Common myeloid progenitor, CD34-positive (primary cell): Measurements from ENCODE around the gene AGAP1.

Experiments used
- CTCF ChIA-PET: fragments of 350-600 bp; sonication (Branson Sonifier 250); formaldehyde crosslinking; loops from one replicate; lab custom pipeline; 2021; ENCODE audit warnings: antibody characterized with exemption; lab: Charles Lee
- POLR2A ChIA-PET: fragments of 350-600 bp; sonication (Branson Sonifier 250); formaldehyde crosslinking; loops from one replicate; lab custom pipeline; 2021; ENCODE audit warnings: antibody characterized with exemption; lab: Charles Lee
- DNase-seq, 3 donors: peaks; one replicate each; pipeline versions ENCODE4 v3.0.0 to v3.0.0-alpha.2; 2013
- H3K27ac ChIP-seq, 2 experiments: 1 replicate in 1 of 2; 2 replicates in 1 of 2; pipeline ENCODE4 v1.7.0; 2013; ENCODE audit warnings: inconsistent platforms in 2 of 2, low read length in 2 of 2, mild to moderate bottlenecking in 2 of 2, low read depth in 1 of 2, moderate library complexity in 1 of 2; ENCODE audit not compliant: severe bottlenecking in 2 of 2, insufficient read depth in 1 of 2, poor library complexity in 1 of 2
- H3K27me3 ChIP-seq, 5 experiments: replicated peaks in 2 of 5; 1 replicate in 3 of 5; 2 replicates in 2 of 5; pipeline versions ENCODE4 v1.6.1 to v1.7.0; 2013; ENCODE audit warnings: low read length in 4 of 5, mild to moderate bottlenecking in 2 of 5, moderate library complexity in 2 of 5, inconsistent platforms in 1 of 5; ENCODE audit not compliant: insufficient read depth in 5 of 5, control insufficient read depth in 4 of 5
- H3K36me3 ChIP-seq, 4 experiments: 1 replicate in 2 of 4; 2 replicates in 2 of 4; pipeline versions ENCODE4 v1.6.1 to v1.7.0; 2013; ENCODE audit warnings: low read length in 3 of 4, control low read depth in 1 of 4, mild to moderate bottlenecking in 1 of 4; ENCODE audit not compliant: control insufficient read depth in 4 of 4, insufficient read depth in 4 of 4
- H3K4me1 ChIP-seq, 4 experiments: 1 replicate in 3 of 4; 2 replicates in 1 of 4; pipeline versions ENCODE4 v1.6.1 to v1.7.1; 2013; ENCODE audit warnings: low read length in 3 of 4, mild to moderate bottlenecking in 3 of 4, control low read depth in 1 of 4, inconsistent platforms in 1 of 4, moderate library complexity in 1 of 4; ENCODE audit not compliant: control insufficient read depth in 4 of 4, insufficient read depth in 4 of 4; ENCODE audit errors: control extremely low read depth in 1 of 4
- H3K4me3 ChIP-seq, 7 experiments: 1 replicate in 4 of 7; 2 replicates in 3 of 7; pipeline versions ENCODE4 v1.5.1 to v1.7.0; 2013; ENCODE audit warnings: mild to moderate bottlenecking in 7 of 7, low read length in 6 of 7, moderate library complexity in 6 of 7, inconsistent platforms in 2 of 7, low read depth in 2 of 7, control low read depth in 1 of 7; ENCODE audit not compliant: insufficient read depth in 4 of 7, control insufficient read depth in 1 of 7; ENCODE audit errors: extremely low read depth in 1 of 7
- H3K9me3 ChIP-seq, 5 experiments: 1 replicate in 4 of 5; 2 replicates in 1 of 5; pipeline versions ENCODE4 v1.6.1 to v1.7.1; 2013; ENCODE audit warnings: low read length in 4 of 5, mild to moderate bottlenecking in 2 of 5, inconsistent platforms in 1 of 5, low read depth in 1 of 5, moderate library complexity in 1 of 5; ENCODE audit not compliant: control insufficient read depth in 4 of 5, insufficient read depth in 2 of 5; ENCODE audit errors: control extremely low read depth in 1 of 5
- WGBS: methylation state at CpG from one replicate; pipeline ENCODE4 v1.1.5; 2013; ENCODE audit not compliant: insufficient coverage; 5-methylcytosine and 5-hydroxymethylcytosine counted together

Gene AGAP1

GRCh38 chr2:236143811-236144210, 650.0 kb downstream of the AGAP1 start:
- H3K27ac ChIP-seq, result no peak overlapping the region
- no peaks in the 10 kb centered on the region for H3K4me1 ChIP-seq
- H3K4me3 ChIP-seq, result no peak overlapping the region
- 94% methylated on average over 6 of the region's 10 CpGs for WGBS
- peaks cover 2 to 63% (median 7%) of the 10 kb centered on the region in 5 experiments for H3K27me3 ChIP-seq
- POLR2A ChIA-PET, result no interaction called here
- no peaks in the 10 kb centered on the region for H3K36me3 ChIP-seq
- CTCF ChIA-PET, result no interaction called here
- no peak for DNase-seq
- H3K9me3 ChIP-seq, result no peaks in the 10 kb centered on the region

GRCh38 chr2:236146436-236146835, 652.6 kb downstream of the AGAP1 start:
- H3K4me3 ChIP-seq, result no peak overlapping the region
- peaks cover 0 to 9% (median 3%) of the 10 kb centered on the region in 5 experiments for H3K9me3 ChIP-seq
- ChIA-PET CTCF (no interaction called here), POLR2A (no interaction called here)
- H3K27ac ChIP-seq, result no peak overlapping the region
- H3K36me3 ChIP-seq, result no peaks in the 10 kb centered on the region
- peaks cover under 1 to 56% (median 4%) of the 10 kb centered on the region in 5 experiments for H3K27me3 ChIP-seq
- H3K4me1 ChIP-seq, result no peaks in the 10 kb centered on the region
- WGBS, result 100% methylated on average over 2 of the region's 7 CpGs
- no peak for DNase-seq

GRCh38 chr2:236155406-236155805, 661.6 kb downstream of the AGAP1 start:
- ChIA-PET CTCF (no interaction called here), POLR2A (no interaction called here)
- H3K27ac ChIP-seq, result no peak overlapping the region
- whole genome bisulfite sequencing, result 90% methylated on average over 3 of the region's 3 CpGs
- H3K36me3 ChIP-seq, result no peaks in the 10 kb centered on the region
- H3K27me3 ChIP-seq, result peaks cover 6 to 71% (median 35%) of the 10 kb centered on the region in 5 experiments
- H3K4me1 ChIP-seq, result no peaks in the 10 kb centered on the region
- H3K9me3 ChIP-seq, result peaks cover 2 to 20% (median 10%) of the 10 kb centered on the region in 5 experiments
- DNase-seq, result no peak
- H3K4me3 ChIP-seq, result no peak overlapping the region

GRCh38 chr2:236156095-236156859, 662.4 kb downstream of the AGAP1 start:
- CTCF ChIA-PET, result no interaction called here
- Histone ChIP-seq H3K4me1 (no peaks in the 10 kb centered on the region), H3K27me3 (peaks cover 6 to 80% (median 37%) of the 10 kb centered on the region in 5 experiments), H3K9me3 (peaks cover 0 to 13% (median 10%) of the 10 kb centered on the region in 5 experiments), H3K36me3 (no peaks in the 10 kb centered on the region), H3K27ac (no peak overlapping the region), H3K4me3 (no peak overlapping the region)
- 88% methylated on average over 16 of the region's 16 CpGs for WGBS
- DNase-seq, result no peak
- POLR2A ChIA-PET, result no interaction called here

- POLR2A ChIA-PET, result no interaction called here
- CTCF ChIA-PET, result no interaction called here
- H3K27ac ChIP-seq, result no peak overlapping the region
- H3K27me3 ChIP-seq, result peaks cover 6 to 86% (median 41%) of the 10 kb centered on the region in 5 experiments
- no CpG with 5 or more reads among the region's 7 CpGs for WGBS
- no peaks in the 10 kb centered on the region for H3K4me1 ChIP-seq
- peaks cover 0 to 13% (median 10%) of the 10 kb centered on the region in 5 experiments for H3K9me3 ChIP-seq
- no peak for DNase-seq
- no peak overlapping the region for H3K4me3 ChIP-seq
- no peaks in the 10 kb centered on the region for H3K36me3 ChIP-seq
Observed at GRCh38 chr2:236156860-236157194, 663.0 kb downstream of the AGAP1 start.

- ChIA-PET CTCF (no interaction called here), POLR2A (no interaction called here)
- Histone ChIP-seq H3K27me3 (peaks cover 6 to 91% (median 44%) of the 10 kb centered on the region in 5 experiments), H3K27ac (no peak overlapping the region), H3K9me3 (peaks cover 0 to 13% (median 10%) of the 10 kb centered on the region in 5 experiments), H3K36me3 (no peaks in the 10 kb centered on the region), H3K4me1 (no peaks in the 10 kb centered on the region), H3K4me3 (no peak overlapping the region)
- WGBS, result 94% methylated on average over 5 of the region's 6 CpGs
- DNase-seq, result no peak
Observed at GRCh38 chr2:236157366-236157765, 663.5 kb downstream of the AGAP1 start.

GRCh38 chr2:236157815-236158498, 664.1 kb downstream of the AGAP1 start:
- Histone ChIP-seq H3K4me3 (no peak overlapping the region), H3K4me1 (no peaks in the 10 kb centered on the region), H3K36me3 (no peaks in the 10 kb centered on the region), H3K9me3 (peaks cover 0 to 10% (median 7%) of the 10 kb centered on the region in 5 experiments), H3K27ac (no peak overlapping the region), H3K27me3 (peaks cover 6 to 97% (median 44%) of the 10 kb centered on the region in 5 experiments)
- DNase-seq, result no peak
- CTCF ChIA-PET, result interaction anchor here (0.9 kb wide), 1 partner anchor 392 kb away, joined by 3 read pairs; no protein-coding TSS in a partner anchor
- 89% methylated on average over 8 of the region's 10 CpGs for WGBS
- POLR2A ChIA-PET, result no interaction called here
